OCI-LY1 (cell line): ENCODE data around the gene ANKFY1.

ENCODE experiments used
- EZH2 ChIP-seq: fragments of 200-600 bp; sonication (generic), shearing (Covaris generic); IDR thresholded peaks from 2 replicates; pipeline ENCODE4 v1.8.0; 2017; ENCODE audit warnings: borderline replicate concordance, mixed run types, mild to moderate bottlenecking, antibody characterized with exemption, low read length, moderate library complexity, mixed read lengths
- TF ChIP-seq, protein P1 (sequence below): fragments of 200-600 bp; sonication (generic), shearing (Covaris generic); IDR thresholded peaks from 2 replicates; pipeline ENCODE4 v1.5.1; 2017; ENCODE audit warnings: mild to moderate bottlenecking, antibody characterized with exemption, low read length, moderate library complexity, mixed read lengths

- TF ChIP-seq, protein P1, sequence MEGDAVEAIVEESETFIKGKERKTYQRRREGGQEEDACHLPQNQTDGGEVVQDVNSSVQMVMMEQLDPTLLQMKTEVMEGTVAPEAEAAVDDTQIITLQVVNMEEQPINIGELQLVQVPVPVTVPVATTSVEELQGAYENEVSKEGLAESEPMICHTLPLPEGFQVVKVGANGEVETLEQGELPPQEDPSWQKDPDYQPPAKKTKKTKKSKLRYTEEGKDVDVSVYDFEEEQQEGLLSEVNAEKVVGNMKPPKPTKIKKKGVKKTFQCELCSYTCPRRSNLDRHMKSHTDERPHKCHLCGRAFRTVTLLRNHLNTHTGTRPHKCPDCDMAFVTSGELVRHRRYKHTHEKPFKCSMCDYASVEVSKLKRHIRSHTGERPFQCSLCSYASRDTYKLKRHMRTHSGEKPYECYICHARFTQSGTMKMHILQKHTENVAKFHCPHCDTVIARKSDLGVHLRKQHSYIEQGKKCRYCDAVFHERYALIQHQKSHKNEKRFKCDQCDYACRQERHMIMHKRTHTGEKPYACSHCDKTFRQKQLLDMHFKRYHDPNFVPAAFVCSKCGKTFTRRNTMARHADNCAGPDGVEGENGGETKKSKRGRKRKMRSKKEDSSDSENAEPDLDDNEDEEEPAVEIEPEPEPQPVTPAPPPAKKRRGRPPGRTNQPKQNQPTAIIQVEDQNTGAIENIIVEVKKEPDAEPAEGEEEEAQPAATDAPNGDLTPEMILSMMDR = no peak
- TF ChIP-seq EZH2 = no peak
Observed at GRCh38 chr17:4272213-4272971, 8.6 kb upstream of the ANKFY1 start.
